PC-3 (cell line): ENCODE measurements around the gene AUTS2. TPM values are rescaled to one million over a fixed set of nuclear protein-coding genes. Genes with fewer than 3 reads are reported as not detected.

ENCODE experiments used
- ATAC-seq: fragments of 200-7000 bp; cut with Tn5 transposase; 2 replicates; pipeline ENCODE4 v1.9.1; 2020; ENCODE audit warnings: mild to moderate bottlenecking, moderate library complexity
- BruUV-seq: library from RNA; stranded (reverse); fragments of 400-500 nt; replicated peaks from 2 replicates; lab custom pipeline; 2021; lab: Mats Ljungman, UMichigan
- CTCF ChIA-PET: fragments of 300-600 bp; sonication (Branson Sonifier 250); formaldehyde crosslinking; loops from one replicate; lab custom pipeline; 2022; ENCODE audit warnings: antibody characterized with exemption; lab: Charles Lee
- POLR2A ChIA-PET: fragments of 300-600 bp; sonication (Branson Sonifier 250); formaldehyde crosslinking; loops from one replicate; lab custom pipeline; 2022; ENCODE audit warnings: antibody characterized with exemption; ENCODE audit not compliant: unreplicated experiment; lab: Charles Lee
- DNase-seq: peaks from one replicate; pipeline ENCODE4 v3.0.0-alpha.2; 2015
- H2AFZ ChIP-seq: fragments of 300-600 bp; sonication (generic); 2 replicates; pipeline ENCODE4 v1.6.0; 2016; ENCODE audit warnings: antibody characterized with exemption, low read length
- H3F3A ChIP-seq: fragments of 300-600 bp; sonication (generic); one replicate; pipeline ENCODE4 v1.6.0; 2017; ENCODE audit warnings: antibody characterized with exemption, low read length, control low read depth, mild to moderate bottlenecking; ENCODE audit not compliant: unreplicated experiment
- H3K27ac ChIP-seq: fragments of 300-600 bp; sonication (generic); 2 replicates; pipeline ENCODE4 v1.5.1; 2016; ENCODE audit warnings: mild to moderate bottlenecking, low read length
- H3K27me3 ChIP-seq: fragments of 300-600 bp; sonication (generic); 2 replicates; pipeline ENCODE4 v1.6.1; 2016; ENCODE audit warnings: low read length, mixed read lengths
- H3K36me3 ChIP-seq: fragments of 300-600 bp; sonication (generic); 2 replicates; pipeline ENCODE4 v1.6.1; 2016; ENCODE audit warnings: low read depth, mixed run types, low read length, mixed read lengths
- H3K4me1 ChIP-seq: fragments of 300-600 bp; sonication (generic); 2 replicates; pipeline ENCODE4 v1.5.1; 2016; ENCODE audit warnings: low read length; ENCODE audit not compliant: insufficient read depth
- H3K4me2 ChIP-seq: fragments of 300-600 bp; sonication (generic); 2 replicates; pipeline ENCODE4 v1.6.0; 2016; ENCODE audit warnings: low read length
- H3K4me3 ChIP-seq: fragments of 300-600 bp; sonication (generic); 2 replicates; pipeline ENCODE4 v1.5.1; 2016; ENCODE audit warnings: mild to moderate bottlenecking, low read length, mixed read lengths
- H3K79me2 ChIP-seq: fragments of 300-600 bp; sonication (generic); 2 replicates; pipeline ENCODE4 v1.6.1; 2017; ENCODE audit warnings: low read length, mixed read lengths
- H3K9ac ChIP-seq: fragments of 300-600 bp; sonication (generic); 2 replicates; pipeline ENCODE4 v1.6.0; 2016; ENCODE audit warnings: mild to moderate bottlenecking, low read length
- H3K9me2 ChIP-seq: fragments of 300-600 bp; sonication (generic); replicated peaks from 2 replicates; pipeline ENCODE4 v1.6.1; 2016; ENCODE audit warnings: mixed run types, low read length, mixed read lengths
- H3K9me3 ChIP-seq: fragments of 300-600 bp; sonication (generic); 2 replicates; pipeline ENCODE4 v1.6.1; 2016; ENCODE audit warnings: low read length, mixed read lengths
- H4K20me1 ChIP-seq: fragments of 300-600 bp; sonication (generic); 2 replicates; pipeline ENCODE4 v1.6.1; 2016; ENCODE audit warnings: low read length, mixed read lengths
- CTCF ChIP-seq: fragments of 300-600 bp; sonication (generic); conservative IDR thresholded peaks from 2 replicates; pipeline ENCODE4 v1.5.1; 2017; ENCODE audit warnings: antibody characterized with exemption, low read depth, mild to moderate bottlenecking, low read length
- EZH2 ChIP-seq: fragments of 300-600 bp; sonication (generic); IDR thresholded peaks from one replicate; pipeline ENCODE4 v1.6.1; 2017; ENCODE audit warnings: antibody characterized with exemption, mild to moderate bottlenecking, low read length; ENCODE audit not compliant: unreplicated experiment
- EZH2phosphoT487 ChIP-seq: fragments of 300-600 bp; sonication (generic); IDR thresholded peaks from 2 replicates; pipeline ENCODE4 v1.6.1; 2018; ENCODE audit warnings: mild to moderate bottlenecking, antibody characterized with exemption, low read length, borderline replicate concordance
- intact Hi-C: fragments of 100-400 bp; cut with micrococcal nuclease; formaldehyde crosslinking; loops from 2 replicates; pipeline ENCODE4 v1.9.0; 2023
- total RNA-seq: library from RNA; depleted of rRNA; stranded (reverse); fragments of >200 nt; gene quantifications from 2 replicates; pipeline ENCODE4 v1.2.3, GENCODE V29; 2014

Gene AUTS2
- total RNA-seq, 1 experiment from 2014 or later, result not detected

GRCh38 chr7:69845721-69846495 lies 247.6 kb downstream of the AUTS2 start:
- Histone ChIP-seq H3K79me2 (no peaks in the 10 kb centered on the region), H3K9ac (no peak overlapping the region), H3K36me3 (no peaks in the 10 kb centered on the region), H3K27ac (no peak overlapping the region), H3K27me3 (no peaks in the 10 kb centered on the region), H3F3A (no peaks in the 10 kb centered on the region), H3K4me2 (no peak overlapping the region), H3K9me3 (0 out of 2 replicates have a peak, but pooled peaks cover 3% of the 10 kb centered on the region), H3K4me1 (no peaks in the 10 kb centered on the region), H2AFZ (no peak overlapping the region), H4K20me1 (no peaks in the 10 kb centered on the region), H3K9me2 (no peaks in the 10 kb centered on the region), H3K4me3 (no peak overlapping the region)
- no peak for TF ChIP-seq CTCF
- TF ChIP-seq EZH2, result no peak
- intact Hi-C loops, result no loop called here
- ChIA-PET CTCF (no interaction called here), POLR2A (no interaction called here)
- BruUV-seq, result no TSS peak
- DNase-seq (no peak), ATAC-seq (no peak)

GRCh38 chr7:69847921-69848612 lies 249.8 kb downstream of the AUTS2 start:
- H3K9ac ChIP-seq, result no peak overlapping the region
- no peak overlapping the region for H3K4me2 ChIP-seq
- H3F3A ChIP-seq, result no peaks in the 10 kb centered on the region
- H3K79me2 ChIP-seq, result no peaks in the 10 kb centered on the region
- H3K9me3 ChIP-seq, result 0 out of 2 replicates have a peak, but pooled peaks cover 3% of the 10 kb centered on the region
- CTCF ChIA-PET, result no interaction called here
- no peaks in the 10 kb centered on the region for H3K27me3 ChIP-seq
- no peak overlapping the region for H2AFZ ChIP-seq
- POLR2A ChIA-PET, result no interaction called here
- DNase-seq, result no peak
- H3K36me3 ChIP-seq, result no peaks in the 10 kb centered on the region
- no peak for TF ChIP-seq CTCF
- TF ChIP-seq EZH2, result no peak
- no peak for TF ChIP-seq EZH2phosphoT487
- intact Hi-C loops, result no loop called here
- no TSS peak for BruUV-seq
- H3K4me1 ChIP-seq, result no peaks in the 10 kb centered on the region
- H3K4me3 ChIP-seq, result no peak overlapping the region
- no peaks in the 10 kb centered on the region for H4K20me1 ChIP-seq
- no peak overlapping the region for H3K27ac ChIP-seq
- ATAC-seq, result no peak
- no peaks in the 10 kb centered on the region for H3K9me2 ChIP-seq

- no peak for DNase-seq
- no TSS peak for BruUV-seq
- intact Hi-C loops, result no loop called here
Observed at GRCh38 chr7:69849268-69849667, 251.0 kb downstream of the AUTS2 start.

More at GRCh38 chr7:69849268-69849667, 251.0 kb downstream of the AUTS2 start:
- no peak for ATAC-seq
- H3F3A ChIP-seq, result no peaks in the 10 kb centered on the region
- 0 out of 2 replicates have a peak, but pooled peaks cover 3% of the 10 kb centered on the region for H3K9me3 ChIP-seq
- TF ChIP-seq EZH2phosphoT487, result no peak
- TF ChIP-seq EZH2, result no peak
- TF ChIP-seq CTCF, result no peak
- H3K4me1 ChIP-seq, result no peaks in the 10 kb centered on the region
- POLR2A ChIA-PET, result no interaction called here
- no peaks in the 10 kb centered on the region for H3K9me2 ChIP-seq
- no peak overlapping the region for H3K4me2 ChIP-seq
- no peak overlapping the region for H3K4me3 ChIP-seq
- no peak overlapping the region for H3K9ac ChIP-seq
- H4K20me1 ChIP-seq, result no peaks in the 10 kb centered on the region
- no peaks in the 10 kb centered on the region for H3K79me2 ChIP-seq
- CTCF ChIA-PET, result no interaction called here
- no peak overlapping the region for H3K27ac ChIP-seq
- H2AFZ ChIP-seq, result no peak overlapping the region
- no peaks in the 10 kb centered on the region for H3K27me3 ChIP-seq
- H3K36me3 ChIP-seq, result no peaks in the 10 kb centered on the region
